Activated naive CD4-positive, alpha-beta T cell treated with anti-CD3 and anti-CD28 coated beads for 36 hours (primary cell): ENCODE results near the gene EPS15. TPM values are rescaled to one million over a fixed set of nuclear protein-coding genes. Genes with fewer than 3 reads are reported as not detected.

Experiments used
- CTCF ChIA-PET: fragments of 350-600 bp; sonication (Branson Sonifier 250); formaldehyde crosslinking; loops from one replicate; lab custom pipeline; 2021; ENCODE audit warnings: antibody characterized with exemption; lab: Charles Lee
- DNase-seq: peaks from one replicate; pipeline ENCODE4 v3.0.0-alpha.2; 2020
- H3K27ac Mint-ChIP-seq: one replicate; pipeline ENCODE4 v1.8.0; 2021; ENCODE audit warnings: mild to moderate bottlenecking, mixed read lengths
- H3K27me3 Mint-ChIP-seq: one replicate; pipeline ENCODE4 v1.8.0; 2021; ENCODE audit warnings: low read depth, mixed read lengths
- H3K36me3 Mint-ChIP-seq: one replicate; pipeline ENCODE4 v1.8.0; 2021; ENCODE audit warnings: low read depth, mixed read lengths
- H3K4me1 Mint-ChIP-seq: one replicate; pipeline ENCODE4 v1.8.0; 2021; ENCODE audit warnings: low read depth, mixed read lengths
- H3K4me3 Mint-ChIP-seq: one replicate; pipeline ENCODE4 v1.8.0; 2021; ENCODE audit warnings: mild to moderate bottlenecking, moderate library complexity, mixed read lengths
- H3K9me3 Mint-ChIP-seq: one replicate; pipeline ENCODE4 v1.8.0; 2021; ENCODE audit warnings: mixed read lengths
- intact Hi-C: fragments of 100-400 bp; cut with micrococcal nuclease; formaldehyde crosslinking; loops from one replicate; pipeline ENCODE4 v1.15.1; 2023
- total RNA-seq, 2 experiments: library from RNA; stranded (reverse); gene quantifications; one replicate each; pipeline ENCODE4 v1.2.3, GENCODE V29; 2021

The EPS15 gene
- total RNA-seq, 2 experiments from 2014 or later: 56.0 to 57.0 TPM

- DNase-seq: no peak
- intact Hi-C loops: no loop called here
- H3K27me3 Mint-ChIP-seq: no peaks in the 10 kb centered on the region
- H3K27ac Mint-ChIP-seq: no peak overlapping the region
- peaks cover 9% of the 10 kb centered on the region for H3K4me1 Mint-ChIP-seq
- CTCF ChIA-PET: interaction anchor here (0.6 kb wide), 1 partner anchor 340 kb away, joined by 3 read pairs; no protein-coding TSS in a partner anchor
- H3K4me3 Mint-ChIP-seq: no peak overlapping the region
- peaks cover 2% of the 10 kb centered on the region for H3K9me3 Mint-ChIP-seq
- peaks cover 38% of the 10 kb centered on the region for H3K36me3 Mint-ChIP-seq
Measured at GRCh38 chr1:51427438-51427837, 91.6 kb downstream of the EPS15 start.

- Mint-ChIP-seq H3K27ac (no peak overlapping the region), H3K27me3 (no peaks in the 10 kb centered on the region), H3K4me1 (peaks cover 9% of the 10 kb centered on the region), H3K4me3 (no peak overlapping the region), H3K9me3 (peaks cover 2% of the 10 kb centered on the region), H3K36me3 (peaks cover 41% of the 10 kb centered on the region)
- intact Hi-C loops: no loop called here
- CTCF ChIA-PET: no interaction called here
- DNase-seq: no peak
Measured at GRCh38 chr1:51425955-51426354, 93.1 kb downstream of the EPS15 start.

- Mint-ChIP-seq H3K4me3 (no peak overlapping the region), H3K9me3 (peaks cover 2% of the 10 kb centered on the region), H3K27me3 (no peaks in the 10 kb centered on the region), H3K36me3 (peaks cover 45% of the 10 kb centered on the region), H3K4me1 (peaks cover 12% of the 10 kb centered on the region), H3K27ac (no peak overlapping the region)
- intact Hi-C loops: no loop called here
- DNase-seq: no peak
- CTCF ChIA-PET: no interaction called here
Measured at GRCh38 chr1:51425273-51425672, 93.8 kb downstream of the EPS15 start.

GRCh38 chr1:51423073-51423821 is 95.8 kb downstream of the EPS15 start:
- Mint-ChIP-seq H3K27me3 (no peaks in the 10 kb centered on the region), H3K4me1 (peaks cover 6% of the 10 kb centered on the region), H3K36me3 (peaks cover 37% of the 10 kb centered on the region), H3K9me3 (peaks cover under 1% of the 10 kb centered on the region), H3K4me3 (no peak overlapping the region), H3K27ac (no peak overlapping the region)
- no peak for DNase-seq
- CTCF ChIA-PET: no interaction called here
- intact Hi-C loops: no loop called here

GRCh38 chr1:51422367-51423072 is 96.5 kb downstream of the EPS15 start:
- Mint-ChIP-seq H3K9me3 (no peaks in the 10 kb centered on the region), H3K36me3 (peaks cover 31% of the 10 kb centered on the region), H3K4me3 (no peak overlapping the region), H3K27me3 (no peaks in the 10 kb centered on the region), H3K27ac (no peak overlapping the region), H3K4me1 (peaks cover 6% of the 10 kb centered on the region)
- CTCF ChIA-PET: no interaction called here
- intact Hi-C loops: no loop called here
- no peak for DNase-seq

- Mint-ChIP-seq H3K36me3 (peaks cover 26% of the 10 kb centered on the region), H3K4me1 (peaks cover 6% of the 10 kb centered on the region), H3K27ac (peak overlapping the region; percentile 4), H3K4me3 (no peak overlapping the region), H3K9me3 (no peaks in the 10 kb centered on the region), H3K27me3 (no peaks in the 10 kb centered on the region)
- CTCF ChIA-PET: no interaction called here
- no peak for DNase-seq
- intact Hi-C loops: no loop called here
Measured at GRCh38 chr1:51421964-51422363, 97.1 kb downstream of the EPS15 start.

GRCh38 chr1:51420867-51421627 is 98.0 kb downstream of the EPS15 start:
- no peaks in the 10 kb centered on the region for H3K27me3 Mint-ChIP-seq
- H3K36me3 Mint-ChIP-seq: peaks cover 23% of the 10 kb centered on the region
- intact Hi-C loops: no loop called here
- peak overlapping the region; percentile 17 for H3K4me3 Mint-ChIP-seq
- DNase-seq: no peak
- peaks cover 6% of the 10 kb centered on the region for H3K4me1 Mint-ChIP-seq
- CTCF ChIA-PET: no interaction called here
- no peak overlapping the region for H3K27ac Mint-ChIP-seq
- H3K9me3 Mint-ChIP-seq: no peaks in the 10 kb centered on the region

GRCh38 chr1:51418384-51418959 is 100.6 kb downstream of the EPS15 start:
- Mint-ChIP-seq H3K27ac (no peak overlapping the region), H3K36me3 (peaks cover 17% of the 10 kb centered on the region), H3K9me3 (no peaks in the 10 kb centered on the region), H3K27me3 (no peaks in the 10 kb centered on the region), H3K4me3 (no peak overlapping the region), H3K4me1 (peaks cover 6% of the 10 kb centered on the region)
- DNase-seq: no peak
- CTCF ChIA-PET: no interaction called here
- intact Hi-C loops: no loop called here

- H3K4me3 Mint-ChIP-seq: no peak overlapping the region
- no peak overlapping the region for H3K27ac Mint-ChIP-seq
- intact Hi-C loops: no loop called here
- DNase-seq: no peak
- H3K27me3 Mint-ChIP-seq: no peaks in the 10 kb centered on the region
- peaks cover 6% of the 10 kb centered on the region for H3K4me1 Mint-ChIP-seq
- CTCF ChIA-PET: interaction anchor here (1.0 kb wide), 1 partner anchor 118 kb away, joined by 3 read pairs; no protein-coding TSS in a partner anchor
- H3K9me3 Mint-ChIP-seq: no peaks in the 10 kb centered on the region
- H3K36me3 Mint-ChIP-seq: peaks cover 17% of the 10 kb centered on the region
Measured at GRCh38 chr1:51417496-51418383, 101.3 kb downstream of the EPS15 start.

GRCh38 chr1:51416910-51417309 is 102.2 kb downstream of the EPS15 start:
- intact Hi-C loops: no loop called here
- no peaks in the 10 kb centered on the region for H3K27me3 Mint-ChIP-seq
- CTCF ChIA-PET: interaction anchor here (1.0 kb wide), 1 partner anchor 119 kb away, joined by 3 read pairs; no protein-coding TSS in a partner anchor
- H3K4me1 Mint-ChIP-seq: peaks cover 3% of the 10 kb centered on the region
- no peak for DNase-seq
- no peak overlapping the region for H3K4me3 Mint-ChIP-seq
- no peak overlapping the region for H3K27ac Mint-ChIP-seq
- H3K9me3 Mint-ChIP-seq: peaks cover 1% of the 10 kb centered on the region
- peaks cover 21% of the 10 kb centered on the region for H3K36me3 Mint-ChIP-seq

- Mint-ChIP-seq H3K27me3 (no peaks in the 10 kb centered on the region), H3K36me3 (peaks cover 21% of the 10 kb centered on the region), H3K4me1 (peaks cover 3% of the 10 kb centered on the region), H3K9me3 (peaks cover 2% of the 10 kb centered on the region), H3K4me3 (no peak overlapping the region), H3K27ac (no peak overlapping the region)
- CTCF ChIA-PET: no interaction called here
- no peak for DNase-seq
- intact Hi-C loops: no loop called here
Measured at GRCh38 chr1:51415963-51416362, 103.1 kb downstream of the EPS15 start.
